Measurements from ENCODE around the gene C19orf44.
"Not testable (repeated sequence)": the region's sequence is repeated elsewhere in the genome, so short reads cannot be mapped to it uniquely, and the experiment has no call there.

The C19orf44 gene

GRCh38 chr19:16472992-16473391 is 23.2 kb upstream of the C19orf44 start:
- TF ChIP-seq CTCF (IDR thresholded peaks at IDR 0.05), result no peak
- DNase-seq, result no peak
- Mint-ChIP-seq H3K4me3 (no peak overlapping the region), H3K9me3 (peaks cover 16% of the 10 kb centered on the region), H3K27me3 (ENCODE audit: low read depth, poor library complexity) (peaks cover 24% of the 10 kb centered on the region), H3K4me1 (peaks cover 36% of the 10 kb centered on the region), H3K36me3 (ENCODE audit: low read depth) (peaks cover 5% of the 10 kb centered on the region), H3K27ac (no peak overlapping the region)

- Mint-ChIP-seq H3K4me1 (peaks cover 27% of the 10 kb centered on the region), H3K9me3 (peaks cover 16% of the 10 kb centered on the region), H3K27ac (no peak overlapping the region), H3K36me3 (ENCODE audit: low read depth) (peaks cover 3% of the 10 kb centered on the region), H3K27me3 (ENCODE audit: low read depth, poor library complexity) (peaks cover 28% of the 10 kb centered on the region), H3K4me3 (no peak overlapping the region)
- no peak for DNase-seq
- TF ChIP-seq CTCF (IDR thresholded peaks at IDR 0.05), result no peak
These were observed 22.3 kb upstream of the C19orf44 start for GRCh38 chr19:16473875-16474392.

- H3K27ac Mint-ChIP-seq, result no peak overlapping the region
- H3K9me3 Mint-ChIP-seq, result peaks cover 16% of the 10 kb centered on the region
- no peak overlapping the region for H3K4me3 Mint-ChIP-seq
- peaks cover 4% of the 10 kb centered on the region for H3K4me1 Mint-ChIP-seq
- peaks cover 21% of the 10 kb centered on the region for H3K27me3 Mint-ChIP-seq (ENCODE audit: low read depth, poor library complexity)
- no peak for DNase-seq
- no peaks in the 10 kb centered on the region for H3K36me3 Mint-ChIP-seq (ENCODE audit: low read depth)
- no peak for TF ChIP-seq CTCF (IDR thresholded peaks at IDR 0.05)
These were observed 19.8 kb upstream of the C19orf44 start for GRCh38 chr19:16476401-16476800.

GRCh38 chr19:16477311-16477710 is 18.9 kb upstream of the C19orf44 start:
- H3K4me1 Mint-ChIP-seq, result peaks cover 4% of the 10 kb centered on the region
- peaks cover 21% of the 10 kb centered on the region for H3K27me3 Mint-ChIP-seq (ENCODE audit: low read depth, poor library complexity)
- peaks cover 16% of the 10 kb centered on the region for H3K9me3 Mint-ChIP-seq
- no peak overlapping the region for H3K27ac Mint-ChIP-seq
- H3K4me3 Mint-ChIP-seq, result no peak overlapping the region
- no peaks in the 10 kb centered on the region for H3K36me3 Mint-ChIP-seq (ENCODE audit: low read depth)
- DNase-seq, result no peak
- TF ChIP-seq CTCF (IDR thresholded peaks at IDR 0.05), result no peak

GRCh38 chr19:16482745-16483144 is 13.4 kb upstream of the C19orf44 start:
- peaks cover 22% of the 10 kb centered on the region for H3K27me3 Mint-ChIP-seq (ENCODE audit: low read depth, poor library complexity)
- H3K36me3 Mint-ChIP-seq (ENCODE audit: low read depth), result no peaks in the 10 kb centered on the region
- H3K27ac Mint-ChIP-seq, result no peak overlapping the region
- DNase-seq, result no peak
- no peaks in the 10 kb centered on the region for H3K4me1 Mint-ChIP-seq
- no peaks in the 10 kb centered on the region for H3K9me3 Mint-ChIP-seq
- no peak for TF ChIP-seq CTCF (IDR thresholded peaks at IDR 0.05)
- H3K4me3 Mint-ChIP-seq, result no peak overlapping the region

- peaks cover 15% of the 10 kb centered on the region for H3K27me3 Mint-ChIP-seq (ENCODE audit: low read depth, poor library complexity)
- H3K27ac Mint-ChIP-seq; H3K36me3 Mint-ChIP-seq (ENCODE audit: low read depth); DNase-seq; H3K4me1 Mint-ChIP-seq; H3K4me3 Mint-ChIP-seq; H3K9me3 Mint-ChIP-seq: not testable (repeated sequence)
These were observed 9.7 kb upstream of the C19orf44 start for GRCh38 chr19:16486476-16486875.
